Stimulated activated CD8-positive, alpha-beta memory T cell treated with anti-CD3 and anti-CD28 coated beads, Interleukin-7, amount 100 ng/mL, for 24 hours (primary cell): ENCODE measurements around the gene PCDHB6.
"Not testable (repeated sequence)": the region's sequence is repeated elsewhere in the genome, so short reads cannot be mapped to it uniquely, and the experiment has no call there.

ENCODE experiments used
- DNase-seq: peaks from one replicate; pipeline ENCODE4 v3.0.0-alpha.2; 2020; ENCODE audit warnings: low read depth

PCDHB6 gene

GRCh38 chr5:141172381-141173204, 22.7 kb downstream of the PCDHB6 start, which contains the start of gene PCDHB7:
PCDHB7 (plus strand) TSS chr5:141172644; CDS start chr5:141172836, 192 bp downstream.
- no peak for DNase-seq

DNA sequence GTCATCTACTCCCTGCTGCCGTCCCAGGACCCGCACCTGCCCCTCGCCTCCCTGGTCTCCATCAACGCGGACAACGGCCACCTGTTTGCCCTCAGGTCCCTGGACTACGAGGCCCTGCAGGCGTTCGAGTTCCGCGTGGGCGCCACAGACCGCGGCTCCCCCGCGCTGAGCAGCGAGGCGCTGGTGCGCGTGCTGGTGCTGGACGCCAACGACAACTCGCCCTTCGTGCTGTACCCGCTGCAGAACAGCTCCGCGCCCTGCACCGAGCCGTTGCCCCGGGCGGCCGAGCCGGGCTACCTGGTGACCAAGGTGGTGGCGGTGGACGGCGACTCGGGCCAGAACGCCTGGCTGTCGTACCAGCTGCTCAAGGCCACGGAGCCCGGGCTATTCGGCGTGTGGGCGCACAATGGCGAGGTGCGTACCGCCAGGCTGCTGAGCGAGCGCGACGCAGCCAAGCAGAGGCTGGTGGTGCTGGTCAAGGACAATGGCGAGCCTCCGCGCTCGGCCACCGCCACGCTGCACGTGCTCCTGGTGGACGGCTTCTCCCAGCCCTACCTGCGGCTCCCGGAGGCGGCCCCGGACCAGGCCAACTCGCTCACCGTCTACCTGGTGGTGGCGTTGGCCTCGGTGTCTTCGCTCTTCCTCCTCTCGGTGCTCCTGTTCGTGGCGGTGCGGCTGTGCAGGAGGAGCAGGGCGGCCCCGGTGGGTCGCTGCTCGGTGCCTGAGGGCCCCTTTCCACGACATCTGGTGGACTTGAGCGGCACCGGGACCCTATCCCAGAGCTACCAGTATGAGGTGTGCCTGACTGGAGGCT, 24.6 kb downstream of the PCDHB6 start:
- not testable (repeated sequence) for DNase-seq

- DNase-seq, result no peak
These were observed 26.1 kb downstream of the PCDHB6 start for GRCh38 chr5:141175933-141176332.

DNA sequence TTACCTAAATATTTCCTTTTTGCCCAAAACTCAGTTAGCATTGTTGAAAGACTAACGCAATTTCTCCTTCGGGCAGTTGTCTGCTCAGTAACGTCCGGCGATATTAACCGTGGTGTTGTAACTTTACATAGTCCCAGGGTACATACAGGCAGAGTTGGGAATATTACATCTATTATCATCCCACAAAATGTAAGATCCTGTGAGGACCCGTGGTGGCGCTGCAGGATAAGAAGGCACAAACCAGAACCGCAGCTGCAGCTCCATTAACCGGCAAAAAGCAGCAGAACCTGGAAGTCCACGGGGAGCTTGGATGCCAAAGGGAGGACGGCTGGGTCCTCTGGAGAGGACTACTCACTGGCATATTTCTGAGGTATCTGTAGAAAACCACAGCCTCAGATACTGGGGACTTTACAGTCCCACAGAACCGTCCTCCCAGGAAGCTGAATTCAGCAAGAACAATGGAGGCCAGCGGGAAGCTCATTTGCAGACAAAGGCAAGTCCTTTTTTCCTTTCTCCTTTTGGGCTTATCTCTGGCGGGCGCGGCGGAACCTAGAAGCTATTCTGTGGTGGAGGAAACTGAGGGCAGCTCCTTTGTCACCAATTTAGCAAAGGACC, 27.8 kb downstream of the PCDHB6 start, which contains the start of gene PCDHB8:
PCDHB8 (plus strand) TSS at position 214 of the 615 bp plus-strand sequence; CDS start at position 459, 245 bp downstream.
- DNase-seq, result not testable (repeated sequence)

DNA sequence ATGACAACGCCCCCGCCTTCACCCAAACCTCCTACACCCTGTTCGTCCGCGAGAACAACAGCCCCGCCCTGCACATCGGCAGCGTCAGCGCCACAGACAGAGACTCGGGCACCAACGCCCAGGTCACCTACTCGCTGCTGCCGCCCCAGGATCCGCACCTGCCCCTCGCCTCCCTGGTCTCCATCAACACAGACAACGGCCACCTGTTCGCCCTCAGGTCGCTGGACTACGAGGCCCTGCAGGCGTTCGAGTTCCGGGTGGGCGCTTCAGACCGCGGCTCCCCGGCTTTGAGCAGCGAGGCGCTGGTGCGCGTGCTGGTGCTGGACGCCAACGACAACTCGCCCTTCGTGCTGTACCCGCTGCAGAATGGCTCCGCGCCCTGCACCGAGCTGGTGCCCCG, 29.5 kb downstream of the PCDHB6 start:
- DNase-seq, result not testable (repeated sequence)

DNA sequence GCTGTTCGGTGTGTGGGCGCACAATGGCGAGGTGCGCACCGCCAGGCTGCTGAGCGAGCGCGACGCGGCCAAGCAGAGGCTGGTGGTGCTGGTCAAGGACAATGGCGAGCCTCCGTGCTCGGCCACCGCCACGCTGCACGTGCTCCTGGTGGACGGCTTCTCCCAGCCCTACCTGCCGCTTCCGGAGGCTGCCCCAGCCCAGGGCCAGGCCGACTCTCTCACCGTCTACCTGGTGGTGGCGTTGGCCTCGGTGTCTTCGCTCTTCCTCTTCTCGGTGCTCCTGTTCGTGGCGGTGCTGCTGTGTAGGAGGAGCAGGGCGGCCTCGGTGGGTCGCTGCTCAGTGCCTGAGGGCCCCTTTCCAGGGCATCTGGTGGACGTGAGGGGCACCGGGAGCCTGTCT, 30.0 kb downstream of the PCDHB6 start:
- not testable (repeated sequence) for DNase-seq

GRCh38 chr5:141180313-141180712, 30.5 kb downstream of the PCDHB6 start:
- DNase-seq, result no peak

GRCh38 chr5:141182248-141182647, 32.4 kb downstream of the PCDHB6 start, which contains the start of gene PCDHB16:
PCDHB16 (plus strand) TSS chr5:141182387; CDS start chr5:141182560, 173 bp downstream.
- no peak for DNase-seq

- DNase-seq, result not testable (repeated sequence)
These were observed 34.4 kb downstream of the PCDHB6 start for GRCh38 chr5:141184117-141184855.

DNA sequence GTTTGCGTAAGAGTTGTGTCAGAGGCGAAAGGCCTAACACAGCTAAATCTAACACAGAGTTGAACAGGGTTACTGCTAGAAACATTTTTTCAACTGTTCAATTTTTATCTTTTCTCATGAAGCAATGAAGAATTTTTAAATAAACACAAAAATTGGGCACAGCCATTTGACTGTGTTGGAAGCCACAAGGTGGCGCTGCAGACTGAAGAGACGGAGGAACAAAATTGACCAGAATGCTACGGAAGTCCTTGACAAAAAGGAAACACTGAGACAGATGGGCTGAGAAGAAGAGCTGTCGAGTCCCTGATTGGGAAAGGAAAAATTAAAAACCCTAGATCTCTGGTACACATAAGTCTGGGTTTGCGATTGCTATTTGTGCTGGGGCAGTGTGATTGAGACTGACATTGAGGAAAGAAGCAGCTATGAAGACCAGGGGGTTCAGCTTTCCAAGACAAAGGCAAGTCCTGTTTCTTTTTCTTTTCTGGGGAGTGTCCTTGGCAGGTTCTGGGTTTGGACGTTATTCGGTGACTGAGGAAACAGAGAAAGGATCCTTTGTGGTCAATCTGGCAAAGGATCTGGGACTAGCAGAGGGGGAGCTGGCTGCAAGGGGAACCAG, 37.1 kb downstream of the PCDHB6 start, which contains the start of gene PCDHB9:
PCDHB9 (plus strand) TSS at position 265 of the 616 bp plus-strand sequence; CDS start at position 423, 158 bp downstream.
- no peak for DNase-seq

GRCh38 chr5:141188682-141189081, 38.8 kb downstream of the PCDHB6 start:
- not testable (repeated sequence) for DNase-seq

GRCh38 chr5:141189131-141189530, 39.3 kb downstream of the PCDHB6 start:
- DNase-seq, result not testable (repeated sequence)

DNA sequence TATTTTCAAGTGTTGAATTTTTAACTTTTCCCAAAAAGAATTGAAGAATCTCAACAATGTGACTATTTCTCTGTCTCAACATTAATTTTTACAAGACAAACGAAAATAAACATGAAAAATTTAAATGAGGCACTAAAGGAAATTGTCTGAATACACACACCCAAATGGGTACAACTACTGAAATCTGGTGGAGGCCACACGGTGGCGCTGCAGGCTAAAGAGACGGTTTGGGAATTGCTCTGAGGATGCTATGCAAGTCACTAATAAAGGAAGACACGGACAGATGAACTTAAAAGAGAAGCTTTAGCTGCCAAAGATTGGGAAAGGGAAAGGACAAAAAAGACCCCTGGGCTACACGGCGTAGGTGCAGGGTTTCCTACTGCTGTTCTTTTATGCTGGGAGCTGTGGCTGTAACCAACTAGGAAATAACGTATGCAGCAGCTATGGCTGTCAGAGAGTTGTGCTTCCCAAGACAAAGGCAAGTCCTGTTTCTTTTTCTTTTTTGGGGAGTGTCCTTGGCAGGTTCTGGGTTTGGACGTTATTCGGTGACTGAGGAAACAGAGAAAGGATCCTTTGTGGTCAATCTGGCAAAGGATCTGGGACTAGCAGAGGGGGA, 42.4 kb downstream of the PCDHB6 start, which contains the start of gene PCDHB10:
PCDHB10 (plus strand) TSS at position 244 of the 616 bp plus-strand sequence; CDS start at position 444, 200 bp downstream.
- no peak for DNase-seq

DNA sequence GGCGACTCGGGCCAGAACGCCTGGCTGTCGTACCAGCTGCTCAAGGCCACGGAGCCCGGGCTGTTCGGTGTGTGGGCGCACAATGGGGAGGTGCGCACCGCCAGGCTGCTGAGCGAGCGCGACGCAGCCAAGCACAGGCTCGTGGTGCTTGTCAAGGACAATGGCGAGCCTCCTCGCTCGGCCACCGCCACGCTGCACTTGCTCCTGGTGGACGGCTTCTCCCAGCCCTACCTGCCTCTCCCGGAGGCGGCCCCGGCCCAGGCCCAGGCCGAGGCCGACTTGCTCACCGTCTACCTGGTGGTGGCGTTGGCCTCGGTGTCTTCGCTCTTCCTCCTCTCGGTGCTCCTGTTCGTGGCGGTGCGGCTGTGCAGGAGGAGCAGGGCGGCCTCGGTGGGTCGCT, 44.5 kb downstream of the PCDHB6 start:
- not testable (repeated sequence) for DNase-seq

GRCh38 chr5:141196363-141196762, 46.5 kb downstream of the PCDHB6 start:
- no peak for DNase-seq

DNA sequence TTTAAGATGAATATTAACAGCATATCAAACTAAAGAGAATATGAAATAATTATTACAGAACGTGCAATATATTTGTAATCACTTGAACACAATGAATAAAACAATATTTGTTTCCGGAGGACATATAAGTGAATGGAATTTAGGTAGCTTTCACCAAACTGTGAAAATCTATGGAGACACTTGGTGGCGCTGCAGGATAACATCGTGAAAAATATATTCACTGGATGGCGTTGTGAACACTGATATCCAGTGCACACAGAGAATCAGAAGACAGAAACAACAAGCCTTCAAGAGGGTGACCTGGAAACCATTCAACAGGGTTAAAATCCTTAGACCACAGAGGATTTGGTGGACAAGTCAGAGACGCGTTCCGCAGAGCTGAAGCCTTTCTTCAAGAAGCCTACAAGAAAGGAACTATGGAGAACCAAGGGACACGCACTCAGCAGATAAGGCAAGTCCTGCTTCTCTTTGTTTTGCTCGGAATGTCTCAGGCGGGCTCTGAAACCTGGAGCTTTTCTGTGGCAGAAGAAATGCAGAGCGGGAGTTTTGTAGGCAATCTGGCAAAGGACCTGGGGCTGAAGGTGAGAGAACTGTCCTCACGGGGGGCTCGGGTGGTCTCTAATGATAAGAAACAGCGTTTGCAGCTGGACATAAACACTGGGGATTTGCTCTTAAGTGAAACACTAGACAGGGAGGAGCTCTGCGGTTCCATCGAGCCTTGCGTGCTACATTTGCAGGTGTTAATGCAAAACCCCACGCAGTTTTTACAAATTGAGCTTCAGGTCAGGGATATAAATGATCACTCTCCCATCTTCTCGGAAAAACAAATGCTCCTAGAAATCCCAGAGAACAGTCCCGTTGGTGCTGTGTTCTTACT, 49.7 kb downstream of the PCDHB6 start, which contains the start of gene PCDHB11:
PCDHB11 (plus strand) TSS at position 269 of the 877 bp plus-strand sequence; CDS start at position 417, 148 bp downstream.
- no peak for DNase-seq

- not testable (repeated sequence) for DNase-seq
These were observed 51.3 kb downstream of the PCDHB6 start for GRCh38 chr5:141201126-141201525.

DNA sequence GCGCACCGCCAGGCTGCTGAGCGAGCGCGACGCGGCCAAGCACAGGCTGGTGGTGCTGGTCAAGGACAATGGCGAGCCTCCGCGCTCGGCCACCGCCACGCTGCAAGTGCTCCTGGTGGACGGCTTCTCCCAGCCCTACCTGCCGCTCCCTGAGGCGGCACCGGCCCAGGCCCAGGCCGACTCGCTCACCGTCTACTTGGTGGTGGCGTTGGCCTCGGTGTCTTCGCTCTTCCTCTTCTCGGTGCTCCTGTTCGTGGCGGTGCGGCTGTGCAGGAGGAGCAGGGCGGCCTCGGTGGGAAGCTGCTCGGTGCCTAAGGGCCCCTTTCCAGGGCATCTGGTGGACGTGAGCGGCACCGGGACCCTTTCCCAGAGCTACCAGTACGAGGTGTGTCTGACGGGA, 51.8 kb downstream of the PCDHB6 start:
- not testable (repeated sequence) for DNase-seq
